HepG2 (cell line): ENCODE results near the gene RING1. TPM values are rescaled to one million over a fixed set of nuclear protein-coding genes. Genes with fewer than 3 reads are reported as not detected.

Experiments
- ATAC-seq: fragments of 200-7000 bp; cut with Tn5 transposase; 3 replicates; pipeline ENCODE4 v1.9.1; 2020; ENCODE audit warnings: mild to moderate bottlenecking, moderate library complexity
- BruUV-seq: library from RNA; stranded (reverse); fragments of 400-500 nt; replicated peaks from 2 replicates; lab custom pipeline; 2021; lab: Mats Ljungman, UMichigan
- CTCF ChIA-PET: fragments of 300-600 bp; formaldehyde crosslinking; extraction: SDS; loops from one replicate; lab custom pipeline; 2021; ENCODE audit warnings: low total read pairs, inconsistent platforms, low intra/inter-chr PET ratio; lab: Yijun Ruan, JAX
- POLR2A ChIA-PET: fragments of 350-600 bp; sonication (Branson Sonifier 250); formaldehyde crosslinking; loops from one replicate; lab custom pipeline; 2020; ENCODE audit warnings: antibody characterized with exemption, inconsistent platforms; lab: Yijun Ruan, JAX
- DNase-seq: peaks from one replicate; pipeline ENCODE4 v3.0.0-alpha.2; 2015; ENCODE audit warnings: low spot score
- FAIRE-seq: peaks from 3 replicates; lab custom pipeline; 2011; peaks lifted over from hg19 to GRCh38; lab: Jason Lieb, UNC
- H2AFZ ChIP-seq: one replicate; pipeline ENCODE4 v1.6.1; 2011; ENCODE audit warnings: low read length, inconsistent platforms
- H3K27ac ChIP-seq: fragments of 300-600 bp; 3 replicates; pipeline ENCODE4 v1.8.0; 2011; ENCODE audit warnings: mixed run types, mild to moderate bottlenecking, mixed read lengths, low read length, inconsistent platforms; ENCODE audit not compliant: insufficient read depth; ENCODE audit errors: extremely low read length
- H3K27me3 ChIP-seq, 2 experiments: fragments of 200-600 bp in 1 of 2; 2 replicates in 1 of 2; 3 replicates in 1 of 2; pipeline versions ENCODE4 v1.6.0 to v1.8.0; 2011; ENCODE audit warnings: low read length in 2 of 2, mild to moderate bottlenecking in 2 of 2, moderate library complexity in 2 of 2, inconsistent platforms in 1 of 2; ENCODE audit not compliant: insufficient read depth in 2 of 2, control insufficient read depth in 1 of 2
- H3K36me3 ChIP-seq, 2 experiments: fragments of 200-600 bp in 1 of 2; replicated peaks in 1 of 2; 2 replicates in 1 of 2; 3 replicates in 1 of 2; pipeline versions ENCODE4 v1.5.1 to v1.8.0; 2011; ENCODE audit warnings: low read length in 2 of 2, inconsistent platforms in 1 of 2; ENCODE audit not compliant: insufficient read depth in 2 of 2, control insufficient read depth in 1 of 2
- H3K4me1 ChIP-seq: 2 replicates; pipeline ENCODE4 v1.5.1; 2012; ENCODE audit warnings: low read length, inconsistent platforms; ENCODE audit not compliant: insufficient read depth
- H3K4me2 ChIP-seq: 2 replicates; pipeline ENCODE4 v1.6.0; 2011; ENCODE audit warnings: low read depth, low read length, inconsistent platforms
- H3K4me3 ChIP-seq, 3 experiments: fragments of 200-600 bp in 1 of 3; sonication (generic), shearing (Covaris generic) in 1 of 3; replicated peaks in 1 of 3; 2 replicates each; pipeline ENCODE4 v1.5.1; 2011 to 2016; ENCODE audit warnings: low read length in 3 of 3, inconsistent platforms in 2 of 3, low read depth in 2 of 3, mild to moderate bottlenecking in 2 of 3, control low read depth in 1 of 3, mixed read lengths in 1 of 3; ENCODE audit not compliant: insufficient read depth in 1 of 3
- H3K79me2 ChIP-seq: one replicate; pipeline ENCODE4 v1.6.1; 2011; ENCODE audit warnings: low read length, inconsistent platforms; ENCODE audit not compliant: insufficient read depth
- H3K9ac ChIP-seq: 2 replicates; pipeline ENCODE4 v1.6.0; 2011; ENCODE audit warnings: mild to moderate bottlenecking, low read depth, low read length, inconsistent platforms; ENCODE audit not compliant: insufficient read depth
- H3K9me3 ChIP-seq: 2 replicates; pipeline ENCODE4 v1.5.1; 2012; ENCODE audit warnings: mild to moderate bottlenecking, low read length
- H4K20me1 ChIP-seq: 2 replicates; pipeline ENCODE4 v1.6.0; 2011; ENCODE audit warnings: inconsistent platforms, mild to moderate bottlenecking, low read length, moderate library complexity; ENCODE audit not compliant: insufficient read depth
- ELF1 ChIP-seq: sonication (generic); formaldehyde crosslinking; IDR thresholded peaks from 2 replicates; pipeline ENCODE4 v1.4.0; 2020; ENCODE audit warnings: missing genetic modification reagents
- FOXA3 ChIP-seq: IDR thresholded peaks from 2 replicates; pipeline ENCODE4 v1.6.1; 2016; ENCODE audit warnings: missing genetic modification reagents, missing compliant biosample characterization
- JUN ChIP-seq: sonication (generic); formaldehyde crosslinking; IDR thresholded peaks from 2 replicates; pipeline ENCODE4 v1.4.0; 2020; ENCODE audit warnings: mild to moderate bottlenecking, missing genetic modification reagents
- JUND ChIP-seq: sonication (generic); formaldehyde crosslinking; IDR thresholded peaks from 2 replicates; pipeline ENCODE4 v1.8.0; 2022; ENCODE audit warnings: mild to moderate bottlenecking, missing genetic modification reagents
- KLF11 ChIP-seq: IDR thresholded peaks from 2 replicates; pipeline ENCODE4 v1.6.1; 2016; ENCODE audit warnings: missing compliant biosample characterization
- ONECUT2 ChIP-seq: sonication (generic); formaldehyde crosslinking; IDR thresholded peaks from 2 replicates; pipeline ENCODE4 v1.4.0; 2020; ENCODE audit warnings: missing genetic modification reagents
- SRY ChIP-seq: sonication (generic); formaldehyde crosslinking; IDR thresholded peaks from 2 replicates; pipeline ENCODE4 v1.8.0; 2022; ENCODE audit warnings: mild to moderate bottlenecking, missing genetic modification reagents
- ZNF225 ChIP-seq: sonication (generic); formaldehyde crosslinking; IDR thresholded peaks from 2 replicates; pipeline ENCODE4 v1.4.0; 2020; ENCODE audit warnings: mild to moderate bottlenecking, missing genetic modification reagents
- ZNF503 ChIP-seq: sonication (generic); formaldehyde crosslinking; IDR thresholded peaks from 2 replicates; pipeline ENCODE4 v1.4.0; 2020; ENCODE audit warnings: missing genetic modification reagents
- ZSCAN21 ChIP-seq: sonication (generic); formaldehyde crosslinking; IDR thresholded peaks from 2 replicates; pipeline ENCODE4 v1.8.0; 2022; ENCODE audit warnings: mild to moderate bottlenecking, missing genetic modification reagents, moderate library complexity, borderline replicate concordance
- WGBS: methylation state at CpG from one replicate; pipeline ENCODE4 v1.1.6; 2017; ENCODE audit warnings: low lambda C conversion rate; 5-methylcytosine and 5-hydroxymethylcytosine counted together
- in situ Hi-C: cut with HindIII; loops from 2 replicates; pipeline ENCODE4 v1.10.0; 2017; ENCODE audit warnings: low pct_unique_long_range_greater_than_20kb; ENCODE audit not compliant: extremely low pct_ligation_motif_present
- intact Hi-C: fragments of 100-400 bp; cut with micrococcal nuclease; formaldehyde crosslinking; loops from one replicate; pipeline ENCODE4 v1.10.0; 2022; ENCODE audit not compliant: unreplicated experiment
- polyA plus RNA-seq, 8 experiments: library from polyadenylated mRNA; depleted of rRNA in 3 of 8; stranded (reverse) in 7 of 8; unstranded in 1 of 8; fragments of >200 nt; fragmentation: Illumina TruSeq in 4 of 8; extraction: Trizol in 4 of 8; gene quantifications; 2 replicates each; pipeline versions ENCODE4 v1.2.1 to v1.2.3, GENCODE V29; 2011 to 2016; ENCODE audit warnings: low read depth in 4 of 8, missing spikeins in 1 of 8, mixed read lengths in 1 of 8; ENCODE audit not compliant: insufficient read depth in 1 of 8
- total RNA-seq, 5 experiments: library from RNA; depleted of rRNA; stranded (reverse); fragments of >200 nt; fragmentation: Illumina TruSeq; extraction: Trizol; gene quantifications; 2 replicates each; pipeline ENCODE4 v1.2.3, GENCODE V29; 2016; ENCODE audit warnings: low read depth in 1 of 5
- TF ChIP-seq, protein P1 (sequence below): fragments of 450-650 bp; IDR thresholded peaks from 2 replicates; pipeline ENCODE4 v1.6.1; 2017; ENCODE audit warnings: mild to moderate bottlenecking
- TF ChIP-seq, protein P2 (sequence below): sonication (generic); formaldehyde crosslinking; IDR thresholded peaks from 2 replicates; pipeline ENCODE4 v1.4.0; 2020; ENCODE audit warnings: missing genetic modification reagents, borderline replicate concordance
- TF ChIP-seq, protein P3 (sequence below): IDR thresholded peaks from 2 replicates; pipeline ENCODE4 v1.6.1; 2018; ENCODE audit warnings: missing genetic modification reagents, mild to moderate bottlenecking, missing compliant biosample characterization

RING1 gene
- total and polyA plus RNA-seq, 2 of the 13 experiments (the other 11 are each of a cell fraction or from before 2014, with no cell fraction given) = 23.9 to 33.6 TPM

DNA sequence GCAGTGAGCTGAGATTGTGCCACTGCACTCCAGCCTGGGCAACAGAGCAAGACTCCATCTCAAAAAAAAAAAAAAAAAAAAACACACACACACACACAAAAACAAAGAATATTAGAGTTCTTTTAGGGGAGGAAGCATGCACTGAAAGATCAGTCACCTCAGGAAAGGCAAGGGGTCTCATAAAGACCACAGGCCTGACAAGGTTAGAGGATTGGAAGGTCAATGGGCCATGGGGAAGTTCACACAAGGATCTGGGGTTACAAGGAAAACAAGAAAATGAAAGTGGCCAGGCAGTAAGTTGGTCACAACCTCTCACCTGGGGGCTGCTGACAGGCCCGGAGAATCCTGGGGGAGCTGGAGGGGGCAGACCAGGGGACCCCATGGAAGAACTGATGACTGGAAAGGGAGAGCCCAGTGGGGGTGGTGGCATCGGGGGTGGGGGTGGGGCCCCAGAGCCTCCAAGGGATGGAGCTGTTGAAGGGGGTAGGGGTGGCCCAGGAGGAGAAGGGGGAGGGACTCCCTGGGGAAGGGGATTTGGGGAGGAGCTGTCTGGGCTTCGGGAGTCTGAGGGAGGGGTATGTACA is 9.4 kb upstream of the RING1 start (continued):
- TF ChIP-seq, protein P1, sequence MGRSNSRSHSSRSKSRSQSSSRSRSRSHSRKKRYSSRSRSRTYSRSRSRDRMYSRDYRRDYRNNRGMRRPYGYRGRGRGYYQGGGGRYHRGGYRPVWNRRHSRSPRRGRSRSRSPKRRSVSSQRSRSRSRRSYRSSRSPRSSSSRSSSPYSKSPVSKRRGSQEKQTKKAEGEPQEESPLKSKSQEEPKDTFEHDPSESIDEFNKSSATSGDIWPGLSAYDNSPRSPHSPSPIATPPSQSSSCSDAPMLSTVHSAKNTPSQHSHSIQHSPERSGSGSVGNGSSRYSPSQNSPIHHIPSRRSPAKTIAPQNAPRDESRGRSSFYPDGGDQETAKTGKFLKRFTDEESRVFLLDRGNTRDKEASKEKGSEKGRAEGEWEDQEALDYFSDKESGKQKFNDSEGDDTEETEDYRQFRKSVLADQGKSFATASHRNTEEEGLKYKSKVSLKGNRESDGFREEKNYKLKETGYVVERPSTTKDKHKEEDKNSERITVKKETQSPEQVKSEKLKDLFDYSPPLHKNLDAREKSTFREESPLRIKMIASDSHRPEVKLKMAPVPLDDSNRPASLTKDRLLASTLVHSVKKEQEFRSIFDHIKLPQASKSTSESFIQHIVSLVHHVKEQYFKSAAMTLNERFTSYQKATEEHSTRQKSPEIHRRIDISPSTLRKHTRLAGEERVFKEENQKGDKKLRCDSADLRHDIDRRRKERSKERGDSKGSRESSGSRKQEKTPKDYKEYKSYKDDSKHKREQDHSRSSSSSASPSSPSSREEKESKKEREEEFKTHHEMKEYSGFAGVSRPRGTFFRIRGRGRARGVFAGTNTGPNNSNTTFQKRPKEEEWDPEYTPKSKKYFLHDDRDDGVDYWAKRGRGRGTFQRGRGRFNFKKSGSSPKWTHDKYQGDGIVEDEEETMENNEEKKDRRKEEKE = no peak

DNA sequence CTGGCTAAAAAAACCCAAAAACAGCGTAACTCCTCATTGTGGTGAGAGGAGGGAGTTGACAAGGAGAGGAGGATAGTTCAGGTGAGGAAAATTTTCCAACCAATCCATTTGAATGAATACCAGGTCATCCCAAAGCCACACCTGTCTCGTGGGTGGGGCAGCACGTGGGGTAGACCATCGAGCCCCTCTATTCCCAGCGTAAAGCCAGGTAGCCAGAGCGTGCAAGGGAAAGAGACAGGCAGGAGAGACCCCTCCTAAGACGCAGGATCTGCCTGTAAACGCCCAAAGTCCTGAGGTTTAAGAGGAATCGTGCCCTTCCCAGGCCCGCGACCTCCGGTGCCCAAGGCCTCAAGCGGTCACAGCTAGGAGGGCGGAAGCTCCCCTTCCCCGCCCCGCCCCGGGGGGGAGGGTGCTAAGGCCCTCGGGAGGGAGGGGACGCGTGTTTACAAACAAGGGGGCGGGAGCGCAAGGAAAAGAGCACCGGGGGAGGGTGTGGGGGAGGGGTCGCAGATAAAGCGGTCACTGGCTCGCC is 8.5 kb upstream of the RING1 start:
- no peak for FAIRE-seq
- Histone ChIP-seq H3K4me1 (peaks cover 59% of the 10 kb centered on the region), H3K36me3 (peaks cover 25 to 49% of the 10 kb centered on the region in 2 experiments), H3K9ac (peak overlapping the region; percentile 99), H3K9me3 (no peaks in the 10 kb centered on the region), H2AFZ (no peak overlapping the region), H3K4me2 (peak overlapping the region; percentile 98), H3K27ac (peak overlapping the region; percentile 99), H3K79me2 (peaks cover 38% of the 10 kb centered on the region), H3K4me3 (peak overlapping the region; percentile 87 to 93 (median 93)), H3K27me3 (peaks cover 0 to 4% of the 10 kb centered on the region in 2 experiments; a peak in 1 of 5 replicates), H4K20me1 (peaks cover 29% of the 10 kb centered on the region)
- peak; percentile 88 for DNase-seq
- 3% methylated on average over 17 of the region's 26 CpGs for WGBS
- intact Hi-C loops = loop anchor here (1.0 to 5.0 kb wide), 4 partner anchors 49 to 227 kb away; partner anchors contain the start of gene KIFC1
- in situ Hi-C loops = loop anchor here (5.0 to 10.0 kb wide), 3 partner anchors 48 to 215 kb away; partner anchors contain the start of genes CUTA, PHF1 and RGL2
- ChIA-PET POLR2A (interaction anchor here (0.7 to 4.1 kb wide), 20 partner anchors 8 to 1004 kb away, joined by 3 to 69 read pairs (median 6); partner anchors contain the start of genes B3GALT4, BRD2, PFDN6 and RGL2), CTCF (no interaction called here)
- peak; percentile 35 for ATAC-seq
- TSS peak; percentile 54 for BruUV-seq
- TF ChIP-seq ZSCAN21 (CRISPR knock-in tag) (no peak; the same call in 1 of the 2 replicates), KLF11 (0 out of 2 replicates have a peak, but pooled peaks have one; percentile 2), ZNF503 (no peak; the same call in 1 of the 2 replicates), ELF1 (CRISPR knock-in tag) (peak; percentile 72), FOXA3 (CRISPR knock-in tag) (peak; percentile 92), SRY (CRISPR knock-in tag) (peak; percentile 18; the same call in 1 of the 2 replicates), ONECUT2 (CRISPR knock-in tag) (0 out of 2 replicates have a peak, but pooled peaks have one; percentile 7), JUN (CRISPR knock-in tag) (0 out of 2 replicates have a peak, but pooled peaks have one; percentile 14), JUND (no peak; the same call in 1 of the 2 replicates), ZNF225 (CRISPR knock-in tag) (no peak)
- TF ChIP-seq, protein P2, sequence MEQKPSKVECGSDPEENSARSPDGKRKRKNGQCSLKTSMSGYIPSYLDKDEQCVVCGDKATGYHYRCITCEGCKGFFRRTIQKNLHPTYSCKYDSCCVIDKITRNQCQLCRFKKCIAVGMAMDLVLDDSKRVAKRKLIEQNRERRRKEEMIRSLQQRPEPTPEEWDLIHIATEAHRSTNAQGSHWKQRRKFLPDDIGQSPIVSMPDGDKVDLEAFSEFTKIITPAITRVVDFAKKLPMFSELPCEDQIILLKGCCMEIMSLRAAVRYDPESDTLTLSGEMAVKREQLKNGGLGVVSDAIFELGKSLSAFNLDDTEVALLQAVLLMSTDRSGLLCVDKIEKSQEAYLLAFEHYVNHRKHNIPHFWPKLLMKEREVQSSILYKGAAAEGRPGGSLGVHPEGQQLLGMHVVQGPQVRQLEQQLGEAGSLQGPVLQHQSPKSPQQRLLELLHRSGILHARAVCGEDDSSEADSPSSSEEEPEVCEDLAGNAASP = peak; percentile 58; the same call in 1 of the 2 replicates
- TF ChIP-seq, protein P3, sequence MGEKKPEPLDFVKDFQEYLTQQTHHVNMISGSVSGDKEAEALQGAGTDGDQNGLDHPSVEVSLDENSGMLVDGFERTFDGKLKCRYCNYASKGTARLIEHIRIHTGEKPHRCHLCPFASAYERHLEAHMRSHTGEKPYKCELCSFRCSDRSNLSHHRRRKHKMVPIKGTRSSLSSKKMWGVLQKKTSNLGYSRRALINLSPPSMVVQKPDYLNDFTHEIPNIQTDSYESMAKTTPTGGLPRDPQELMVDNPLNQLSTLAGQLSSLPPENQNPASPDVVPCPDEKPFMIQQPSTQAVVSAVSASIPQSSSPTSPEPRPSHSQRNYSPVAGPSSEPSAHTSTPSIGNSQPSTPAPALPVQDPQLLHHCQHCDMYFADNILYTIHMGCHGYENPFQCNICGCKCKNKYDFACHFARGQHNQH (CRISPR knock-in tag) = no peak
